Panc1 (cell line): ENCODE data around the gene TMEM150A. TPM values are rescaled to one million over a fixed set of nuclear protein-coding genes. Genes with fewer than 3 reads are reported as not detected.

Experiments used
- ATAC-seq: fragments of 200-7000 bp; cut with Tn5 transposase; 2 replicates; pipeline ENCODE4 v1.9.1; 2020; ENCODE audit warnings: mild to moderate bottlenecking, moderate library complexity
- BruUV-seq: library from RNA; stranded (reverse); fragments of 400-500 nt; replicated peaks from 2 replicates; lab custom pipeline; 2021; lab: Mats Ljungman, UMichigan
- CTCF ChIA-PET: fragments of 300-600 bp; sonication (Branson Sonifier 250); formaldehyde crosslinking; loops from one replicate; lab custom pipeline; 2022; ENCODE audit warnings: antibody characterized with exemption; lab: Charles Lee
- POLR2A ChIA-PET: fragments of 300-600 bp; sonication (Branson Sonifier 250); formaldehyde crosslinking; loops from one replicate; lab custom pipeline; 2022; ENCODE audit warnings: antibody characterized with exemption; lab: Charles Lee
- DNase-seq: peaks from one replicate; pipeline ENCODE4 v3.0.0-alpha.2; 2010; ENCODE audit warnings: low read depth, low spot score
- H3K27ac ChIP-seq: 2 replicates; pipeline ENCODE4 v1.5.1; 2011; ENCODE audit warnings: mild to moderate bottlenecking, low read length, inconsistent platforms
- H3K27me3 ChIP-seq: fragments of 200-500 bp; sonication (Bioruptor generic); 2 replicates; pipeline ENCODE4 v1.6.0; 2014; ENCODE audit warnings: low read length, inconsistent platforms; ENCODE audit not compliant: control insufficient read depth, insufficient read depth
- H3K36me3 ChIP-seq: fragments of 200-500 bp; sonication (Bioruptor generic); 2 replicates; pipeline ENCODE4 v1.5.1; 2014; ENCODE audit warnings: inconsistent platforms, mild to moderate bottlenecking, low read length, moderate library complexity; ENCODE audit not compliant: control insufficient read depth, insufficient read depth
- H3K4me1 ChIP-seq: 2 replicates; pipeline ENCODE4 v1.5.1; 2011; ENCODE audit warnings: inconsistent platforms, mild to moderate bottlenecking, low read length, moderate library complexity; ENCODE audit not compliant: control insufficient read depth, insufficient read depth
- H3K4me3 ChIP-seq, 2 experiments: 2 replicates each; pipeline ENCODE4 v1.5.1; 2011 to 2012; ENCODE audit warnings: low read depth in 2 of 2, low read length in 2 of 2, mild to moderate bottlenecking in 2 of 2, inconsistent platforms in 1 of 2, moderate library complexity in 1 of 2
- H3K9me3 ChIP-seq: fragments of 200-500 bp; sonication (Bioruptor generic); 2 replicates; pipeline ENCODE4 v1.5.1; 2014; ENCODE audit warnings: low read depth, mild to moderate bottlenecking, inconsistent platforms, low read length, moderate library complexity; ENCODE audit not compliant: control insufficient read depth, insufficient read depth
- CTCF ChIP-seq: fragments of 450-650 bp; IDR thresholded peaks from 2 replicates; pipeline ENCODE4 v1.5.1; 2017; ENCODE audit warnings: mild to moderate bottlenecking
- POLR2AphosphoS5 ChIP-seq: IDR thresholded peaks from 2 replicates; pipeline ENCODE4 v1.6.1; 2012; ENCODE audit warnings: mild to moderate bottlenecking, low read depth, low read length, moderate library complexity
- REST ChIP-seq, 2 experiments: IDR thresholded peaks; 2 replicates each; pipeline ENCODE4 v1.6.1; 2011 to 2012; ENCODE audit warnings: low read depth in 2 of 2, control low read depth in 1 of 2, low read length in 1 of 2, mild to moderate bottlenecking in 1 of 2, moderate library complexity in 1 of 2; ENCODE audit not compliant: insufficient read depth in 1 of 2
- SIN3A ChIP-seq: IDR thresholded peaks from 2 replicates; pipeline ENCODE4 v1.6.1; 2012; ENCODE audit warnings: low read depth, mild to moderate bottlenecking, low read length, moderate library complexity, borderline replicate concordance; ENCODE audit not compliant: insufficient read depth
- TCF7L2 ChIP-seq: IDR thresholded peaks from 2 replicates; pipeline ENCODE4 v1.6.1; 2011; ENCODE audit warnings: mild to moderate bottlenecking, low read depth, low read length, inconsistent platforms
- in situ Hi-C: cut with HindIII; loops from 2 replicates; pipeline ENCODE4 v1.10.0; 2016; ENCODE audit warnings: low sequenced_read_pairs, low pct_unique_long_range_greater_than_20kb
- intact Hi-C: fragments of 100-400 bp; cut with micrococcal nuclease; formaldehyde crosslinking; loops from one replicate; pipeline ENCODE4 v1.10.0; 2022; ENCODE audit not compliant: unreplicated experiment
- total RNA-seq: library from RNA; stranded (reverse); gene quantifications from one replicate; pipeline ENCODE4 v1.2.1, GENCODE V29; 2021; ENCODE audit not compliant: unreplicated experiment

Gene TMEM150A
- total RNA-seq, 1 experiment from 2014 or later = 30.4 TPM

- POLR2A ChIA-PET = interaction anchor here (0.7 kb wide), 1 partner anchor 167 kb away, joined by 3 read pairs; no protein-coding TSS in a partner anchor
- BruUV-seq = TSS peak; percentile 23
- CTCF ChIA-PET = no interaction called here
- no peak for DNase-seq
- no peak for ATAC-seq
- Histone ChIP-seq H3K27ac (no peak overlapping the region), H3K4me1 (peaks cover 44% of the 10 kb centered on the region), H3K36me3 (peaks cover 2% of the 10 kb centered on the region; the same call in 1 of the 2 replicates), H3K4me3 (no peak overlapping the region), H3K27me3 (no peaks in the 10 kb centered on the region), H3K9me3 (no peaks in the 10 kb centered on the region)
- TF ChIP-seq CTCF (no peak), REST (IDR thresholded peaks at IDR 0.05; ENCODE audit: insufficient read depth in 1 of 2, low read depth in 2 of 2, low read length in 1 of 2) (no peak), SIN3A (no peak), TCF7L2 (no peak), POLR2AphosphoS5 (no peak)
- intact Hi-C loops (no loop called here), in situ Hi-C loops (no loop called here)
Observed at GRCh38 chr2:85598594-85599340, 3.7 kb downstream of the TMEM150A start.

GRCh38 chr2:85597241-85597640, 5.3 kb downstream of the TMEM150A start:
- BruUV-seq = TSS peak; percentile 81
- Histone ChIP-seq H3K4me3 (peak overlapping the region in 1 of 2 experiments; percentile 91; a peak in 2 of 4 replicates), H3K27ac (peak overlapping the region; percentile 96), H3K4me1 (peaks cover 44% of the 10 kb centered on the region), H3K36me3 (peaks cover 2% of the 10 kb centered on the region; the same call in 1 of the 2 replicates), H3K27me3 (no peaks in the 10 kb centered on the region), H3K9me3 (no peaks in the 10 kb centered on the region)
- POLR2A ChIA-PET = interaction anchor here (0.5 to 0.7 kb wide), 3 partner anchors 35 to 172 kb away, joined by 3 to 16 read pairs (median 12); no protein-coding TSS in a partner anchor
- TF ChIP-seq REST (IDR thresholded peaks at IDR 0.05; ENCODE audit: insufficient read depth in 1 of 2, low read depth in 2 of 2, low read length in 1 of 2) (no peak), CTCF (no peak), SIN3A (no peak), POLR2AphosphoS5 (no peak), TCF7L2 (no peak)
- intact Hi-C loops = no loop called here
- no peak for DNase-seq
- in situ Hi-C loops = no loop called here
- no peak for ATAC-seq
- CTCF ChIA-PET = interaction anchor here (0.6 kb wide), 1 partner anchor 48 kb away, joined by 4 read pairs; no protein-coding TSS in a partner anchor
